HG03432 (cell line): ENCODE data around the gene ABCG1.

Source experiments
- ATAC-seq: cut with Tn5 transposase; IDR thresholded peaks from one replicate; pipeline ENCODE4 v1.9.1; 2021; ENCODE audit warnings: mild to moderate bottlenecking, moderate library complexity; ENCODE audit not compliant: unreplicated experiment

ABCG1 gene

DNA sequence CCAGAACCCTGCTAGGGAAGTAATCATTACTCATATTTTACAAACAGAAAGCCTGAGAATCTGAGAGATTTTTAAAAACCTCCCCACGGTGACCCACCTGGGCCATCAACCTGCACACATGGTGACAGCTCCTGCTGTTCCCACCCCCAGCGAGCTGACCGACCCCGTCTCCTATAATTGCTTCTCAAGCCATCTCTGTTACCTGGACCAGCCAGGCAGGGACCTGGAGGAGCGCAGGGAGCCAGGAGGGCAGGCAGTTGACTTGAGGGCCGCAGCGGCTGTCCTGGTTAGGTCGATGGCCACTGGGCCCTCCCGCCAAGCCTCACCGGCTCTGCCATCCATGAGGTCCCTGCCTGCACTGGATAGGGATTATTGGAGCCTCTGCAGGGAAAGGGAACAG, 124.2 kb downstream of the ABCG1 start:
- no peak for ATAC-seq

DNA sequence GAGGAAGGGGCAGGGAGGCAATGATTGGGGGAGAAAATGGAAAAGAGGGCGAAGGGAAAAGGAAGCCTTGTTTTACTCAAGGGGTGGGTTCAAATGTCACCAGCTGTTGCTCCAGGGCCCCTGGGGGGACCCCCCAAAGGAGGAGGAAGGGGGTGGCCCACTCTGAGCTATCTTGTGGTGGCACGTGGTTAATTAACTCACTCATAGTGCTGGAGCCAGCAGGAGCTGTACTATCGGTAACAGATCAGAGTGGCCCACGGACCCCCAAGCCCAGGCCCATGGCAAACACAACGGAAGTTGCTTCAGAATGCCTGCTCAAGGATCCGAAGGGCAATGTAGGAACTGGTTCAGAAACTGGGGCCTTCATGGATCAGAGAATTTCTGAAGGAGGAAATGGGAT, 124.6 kb downstream of the ABCG1 start:
- no peak for ATAC-seq

DNA sequence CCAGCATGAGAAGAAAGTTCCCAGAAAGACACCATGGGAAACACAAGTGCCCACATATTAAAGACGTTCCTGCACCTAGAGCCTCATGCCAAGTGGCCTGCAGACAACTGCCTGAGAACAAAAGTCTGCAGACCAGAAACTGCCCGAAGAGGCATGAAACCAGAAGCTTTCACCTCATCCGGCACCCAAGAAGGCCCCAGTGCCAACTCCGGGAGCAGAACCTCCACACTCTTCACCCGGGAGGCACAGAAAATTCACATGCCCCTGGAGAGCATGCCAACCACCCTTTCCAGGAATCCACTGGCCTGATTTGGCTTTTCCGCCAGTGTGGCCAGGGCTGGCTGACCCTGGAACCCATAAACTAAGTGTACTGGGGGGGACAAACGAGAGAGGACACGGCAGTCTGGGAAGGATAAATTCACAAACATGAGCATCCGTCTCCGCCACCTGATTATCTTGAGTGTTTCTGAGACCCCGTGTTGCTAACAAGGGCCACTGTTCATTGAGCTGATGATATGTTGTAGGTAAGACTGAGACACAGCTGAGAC, 125.1 kb downstream of the ABCG1 start:
- no peak for ATAC-seq

DNA sequence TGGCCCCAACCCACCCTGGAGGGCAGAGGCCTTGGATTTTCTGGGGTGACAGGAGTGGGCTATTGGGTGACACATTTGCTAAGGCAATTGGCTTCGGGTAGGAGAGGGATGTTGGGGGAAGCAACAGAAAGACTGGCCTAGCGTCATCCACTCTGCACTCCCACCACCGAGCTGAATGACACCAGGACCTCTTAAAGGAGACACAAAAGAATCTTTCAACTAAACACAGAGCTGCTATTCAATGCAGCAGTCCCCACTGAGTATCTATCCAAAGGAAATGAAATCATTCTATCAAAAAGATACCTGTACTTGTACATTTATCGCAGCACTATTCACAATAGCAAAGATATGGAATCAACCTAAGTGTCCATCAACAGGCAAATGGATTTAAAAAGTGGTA, 125.7 kb downstream of the ABCG1 start:
- no peak for ATAC-seq

DNA sequence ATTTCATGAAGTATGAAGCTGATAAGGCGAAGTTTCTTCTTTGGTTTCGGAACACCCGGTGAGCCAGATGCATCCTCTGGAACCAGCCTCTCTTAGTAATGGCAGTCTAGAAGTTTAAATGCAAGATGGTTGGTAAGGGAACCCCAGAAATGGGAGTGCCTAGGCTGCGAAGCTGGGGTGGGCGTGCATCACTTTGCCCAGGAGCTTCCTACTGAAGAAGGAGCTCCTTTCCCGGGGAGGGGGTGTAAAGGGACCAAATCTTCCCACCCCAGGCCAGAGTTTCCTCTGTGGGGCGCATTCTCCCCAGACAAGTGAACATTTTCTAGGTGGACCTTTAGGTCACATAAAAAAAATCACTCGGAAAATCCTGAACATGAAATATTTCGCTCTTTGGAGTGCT, 127.5 kb downstream of the ABCG1 start:
- no peak for ATAC-seq
